HT-29 (cell line): ENCODE data around the gene TMEM233. TPM values are rescaled to one million over a fixed set of nuclear protein-coding genes. Genes with fewer than 3 reads are reported as not detected.

Experiments
- DNase-seq: peaks from one replicate; pipeline ENCODE4 v3.0.0-alpha.2; 2015; ENCODE audit warnings: low spot score
- small RNA-seq: library from RNA; depleted of rRNA; stranded (forward); fragments of <200 nt; gene quantifications from one replicate; pipeline ENCODE3, GENCODE V24; 2014
- total RNA-seq: library from RNA; depleted of rRNA; stranded (reverse); fragments of >200 nt; shearing (Covaris generic); gene quantifications from 2 replicates; pipeline ENCODE4 v1.2.3, GENCODE V29; 2014; rRNA removed

The TMEM233 gene
- total RNA-seq, 1 experiment from 2014 or later, result not detected

- DNase-seq, result no peak
These were observed 88.4 kb downstream of the TMEM233 start for GRCh38 chr12:119681728-119682638.

- DNase-seq, result no peak
These were observed 89.2 kb downstream of the TMEM233 start for GRCh38 chr12:119682639-119683252.

- no peak for DNase-seq
These were observed 89.8 kb downstream of the TMEM233 start for GRCh38 chr12:119683413-119683812.

- DNase-seq, result peak; percentile 26
These were observed 90.2 kb downstream of the TMEM233 start for GRCh38 chr12:119683816-119684215.

GRCh38 chr12:119684711-119685369 lies 91.3 kb downstream of the TMEM233 start:
- DNase-seq, result no peak

GRCh38 chr12:119685375-119685774 lies 91.8 kb downstream of the TMEM233 start:
- DNase-seq, result no peak

GRCh38 chr12:119686355-119686754 lies 92.8 kb downstream of the TMEM233 start:
- DNase-seq, result no peak

GRCh38 chr12:119686776-119687175 lies 93.2 kb downstream of the TMEM233 start:
- no peak for DNase-seq

GRCh38 chr12:119687406-119687805 lies 93.8 kb downstream of the TMEM233 start:
- no peak for DNase-seq

GRCh38 chr12:119687879-119688278 lies 94.3 kb downstream of the TMEM233 start:
- no peak for DNase-seq

GRCh38 chr12:119689935-119690500 lies 96.4 kb downstream of the TMEM233 start:
- no peak for DNase-seq

GRCh38 chr12:119691202-119691810 lies 97.7 kb downstream of the TMEM233 start:
- DNase-seq, result no peak

GRCh38 chr12:119692410-119692809 lies 98.8 kb downstream of the TMEM233 start:
- no peak for DNase-seq

Small RNA genes lying within 50 kb of the gene (small RNA-seq; reads per million reads assigned to genes)
- not detected for gene RN7SKP197

Other genes starting within 250 kb of the TMEM233 start
- 17.4 and 30.6 TPM in 2 replicates for gene PRKAB1, start 74.4 kb downstream of the TMEM233 start, total RNA-seq